MCF 10A (cell line): ENCODE data around the gene SNAI3. TPM values are rescaled to one million over a fixed set of nuclear protein-coding genes. Genes with fewer than 3 reads are reported as not detected.
A peak's percentile ranks its signal among the peaks of the same experiment; 100 is the strongest.

Experiments used
- BruUV-seq: library from RNA; stranded (reverse); fragments of 400-500 nt; replicated peaks from 2 replicates; lab custom pipeline; 2021; lab: Mats Ljungman, UMichigan
- CTCF ChIA-PET: fragments of 300-600 bp; sonication (Branson Sonifier 250); formaldehyde crosslinking; extraction: SDS; loops from one replicate; lab custom pipeline; 2021; ENCODE audit warnings: antibody characterized with exemption, inconsistent platforms; lab: Yijun Ruan, JAX
- POLR2A ChIA-PET: fragments of 300-600, 350-650 bp; sonication (Branson Sonifier 250); formaldehyde crosslinking; extraction: SDS; loops from one replicate; lab custom pipeline; 2020; ENCODE audit warnings: antibody characterized with exemption, inconsistent platforms; lab: Yijun Ruan, JAX
- DNase-seq: peaks from one replicate; pipeline ENCODE4 v3.0.0-alpha.2; 2018; ENCODE audit not compliant: unreplicated experiment
- H3K27ac Mint-ChIP-seq: one replicate; pipeline ENCODE4 v1.8.0; 2022; ENCODE audit warnings: mild to moderate bottlenecking, low read depth, mixed read lengths; ENCODE audit not compliant: unreplicated experiment
- H3K27me3 Mint-ChIP-seq: one replicate; pipeline ENCODE4 v1.8.0; 2022; ENCODE audit warnings: mixed read lengths; ENCODE audit not compliant: insufficient read depth, unreplicated experiment
- H3K36me3 Mint-ChIP-seq: one replicate; pipeline ENCODE4 v1.8.0; 2022; ENCODE audit warnings: mild to moderate bottlenecking, moderate library complexity, mixed read lengths; ENCODE audit not compliant: insufficient read depth, unreplicated experiment
- H3K4me1 Mint-ChIP-seq: one replicate; pipeline ENCODE4 v1.8.0; 2022; ENCODE audit warnings: mixed read lengths; ENCODE audit not compliant: insufficient read depth, unreplicated experiment
- H3K4me3 Mint-ChIP-seq: one replicate; pipeline ENCODE4 v1.8.0; 2022; ENCODE audit warnings: mild to moderate bottlenecking, moderate library complexity, mixed read lengths; ENCODE audit not compliant: unreplicated experiment
- H3K9me3 Mint-ChIP-seq: one replicate; pipeline ENCODE4 v1.8.0; 2022; ENCODE audit warnings: mixed read lengths; ENCODE audit not compliant: unreplicated experiment
- CTCF ChIP-seq: fragments of 200-600 bp; IDR thresholded peaks from one replicate; pipeline ENCODE4 v1.8.0; 2022; ENCODE audit warnings: antibody characterized with exemption, mild to moderate bottlenecking; ENCODE audit not compliant: unreplicated experiment
- intact Hi-C: fragments of 100-400 bp; cut with micrococcal nuclease; formaldehyde crosslinking; loops from 2 replicates; pipeline ENCODE4 v1.14.1; 2022
- total RNA-seq: library from RNA; stranded (reverse); gene quantifications from 2 replicates; pipeline ENCODE4 v1.2.3, GENCODE V29; 2022

SNAI3 gene
- total RNA-seq, 1 experiment from 2014 or later = not detected

DNA sequence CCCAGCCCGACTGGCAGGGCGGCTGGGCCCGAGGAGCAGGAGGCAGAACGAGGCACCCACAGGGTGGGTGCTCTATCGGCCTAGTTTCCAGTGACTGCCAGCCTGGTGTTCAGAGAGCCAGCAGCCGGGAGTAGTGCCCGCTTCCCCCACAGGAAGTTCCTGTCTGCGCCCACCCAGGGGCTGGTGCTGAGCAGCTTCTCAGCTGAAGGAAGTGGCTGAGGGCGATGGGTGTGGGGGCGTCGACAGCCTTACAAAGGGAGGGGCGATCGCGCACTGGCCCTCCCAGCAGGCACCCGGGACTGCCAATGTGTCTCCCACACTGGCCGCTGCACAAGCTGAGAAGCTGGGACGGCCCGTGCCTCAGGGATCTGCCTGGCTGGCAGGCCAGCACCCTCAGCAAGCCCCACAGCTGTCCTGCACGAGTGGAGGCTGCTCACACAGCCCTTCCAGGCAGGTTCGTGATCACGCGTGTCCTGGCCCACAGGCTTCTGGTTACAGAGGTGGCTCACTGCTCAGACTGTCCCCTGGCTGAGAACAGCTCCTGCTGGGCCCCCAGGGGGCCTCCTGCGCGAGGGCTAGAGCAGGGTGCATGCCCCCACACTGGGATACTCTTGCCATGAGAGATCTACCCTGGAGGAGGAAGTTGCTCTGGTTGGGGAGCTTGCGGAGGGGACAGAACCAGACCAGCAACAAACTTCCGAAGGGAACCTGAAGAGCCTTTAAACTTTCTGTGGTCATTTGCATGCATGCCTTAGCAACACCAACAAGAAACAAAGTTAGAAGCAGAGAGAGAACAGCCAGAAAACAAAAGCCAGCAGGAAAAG, 17.4 kb upstream of the SNAI3 start:
- BruUV-seq = no TSS peak
- intact Hi-C loops = no loop called here
- H3K27ac Mint-ChIP-seq = no peak overlapping the region
- TF ChIP-seq CTCF = no peak
- DNase-seq = no peak
- ChIA-PET POLR2A (interaction anchor here (1.7 kb wide), 1 partner anchor 16 kb away, joined by 4 read pairs; no protein-coding TSS in a partner anchor), CTCF (interaction anchor here (1.2 kb wide), 1 partner anchor 33 kb away, joined by 6 read pairs; no protein-coding TSS in a partner anchor)
- H3K4me3 Mint-ChIP-seq = peak overlapping the region; percentile 3
- no peaks in the 10 kb centered on the region for H3K9me3 Mint-ChIP-seq
- H3K4me1 Mint-ChIP-seq = peaks cover 14% of the 10 kb centered on the region
- H3K27me3 Mint-ChIP-seq = no peaks in the 10 kb centered on the region
- H3K36me3 Mint-ChIP-seq = peaks cover 10% of the 10 kb centered on the region

- CTCF ChIA-PET = interaction anchor here (0.6 to 1.2 kb wide), 3 partner anchors 34 to 460 kb away, joined by 4 to 6 read pairs (median 4); no protein-coding TSS in a partner anchor
- DNase-seq = no peak
- no peaks in the 10 kb centered on the region for H3K9me3 Mint-ChIP-seq
- H3K27me3 Mint-ChIP-seq = no peaks in the 10 kb centered on the region
- intact Hi-C loops = no loop called here
- no peak overlapping the region for H3K4me3 Mint-ChIP-seq
- TF ChIP-seq CTCF = no peak
- peaks cover 13% of the 10 kb centered on the region for H3K4me1 Mint-ChIP-seq
- POLR2A ChIA-PET = interaction anchor here (0.5 kb wide), 1 partner anchor 507 kb away, joined by 3 read pairs; no protein-coding TSS in a partner anchor
- H3K36me3 Mint-ChIP-seq = peaks cover 10% of the 10 kb centered on the region
- BruUV-seq = no TSS peak
- no peak overlapping the region for H3K27ac Mint-ChIP-seq
These were observed 16.3 kb upstream of the SNAI3 start for GRCh38 chr16:88702371-88703210.

DNA sequence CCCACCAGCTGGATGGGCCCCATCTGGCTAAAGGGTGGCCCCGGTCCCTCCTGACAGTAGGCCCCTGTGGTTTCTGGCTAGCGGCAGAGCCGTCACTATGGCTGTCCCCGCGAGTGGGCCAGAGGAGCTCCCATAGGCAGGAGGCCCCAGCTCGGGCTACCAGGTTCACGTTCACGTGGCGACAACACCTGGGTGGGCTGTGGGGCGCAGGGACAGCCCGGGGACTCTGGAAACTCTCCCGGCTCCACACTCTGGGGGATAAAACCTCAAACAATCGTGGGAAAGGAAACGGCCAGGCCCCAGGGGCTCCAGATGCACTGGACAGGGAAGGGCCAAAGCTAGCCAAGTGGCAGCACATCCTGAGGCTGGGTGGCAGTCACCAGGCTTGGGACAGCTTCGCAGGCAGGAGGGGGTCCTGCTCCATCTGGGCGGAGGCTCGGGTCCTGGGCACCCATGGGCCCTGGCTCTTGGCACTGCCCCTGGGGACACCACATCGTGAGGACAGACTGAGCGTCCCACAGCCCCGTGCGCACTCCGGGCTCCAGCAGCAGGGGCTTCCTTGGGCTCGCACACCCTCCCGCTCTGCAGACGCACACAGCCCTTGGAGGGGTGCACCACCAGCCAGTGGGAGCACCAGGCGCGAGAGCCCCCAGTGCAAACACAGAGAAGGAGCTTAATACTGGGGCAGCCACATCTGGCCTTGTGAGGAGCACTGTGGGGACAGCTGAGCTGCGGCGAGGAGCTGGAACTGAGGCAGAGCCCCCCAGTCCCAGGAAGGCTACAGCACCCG, 15.5 kb upstream of the SNAI3 start:
- no peak overlapping the region for H3K4me3 Mint-ChIP-seq
- peaks cover 10% of the 10 kb centered on the region for H3K36me3 Mint-ChIP-seq
- intact Hi-C loops = no loop called here
- H3K4me1 Mint-ChIP-seq = peaks cover 7% of the 10 kb centered on the region
- TF ChIP-seq CTCF = no peak
- CTCF ChIA-PET = interaction anchor here (0.7 kb wide), 1 partner anchor 37 kb away, joined by 4 read pairs; no protein-coding TSS in a partner anchor
- no peak overlapping the region for H3K27ac Mint-ChIP-seq
- DNase-seq = no peak
- BruUV-seq = no TSS peak
- H3K27me3 Mint-ChIP-seq = no peaks in the 10 kb centered on the region
- no peaks in the 10 kb centered on the region for H3K9me3 Mint-ChIP-seq
- POLR2A ChIA-PET = interaction anchor here (0.5 kb wide), 1 partner anchor 508 kb away, joined by 3 read pairs; no protein-coding TSS in a partner anchor
